Embryonic facial prominence (tissue), 1 donor: Measurements from ENCODE around the gene ESR1.

Experiments
- DNase-seq: peaks from one replicate; pipeline ENCODE4 v3.0.0-alpha.2; 2016; ENCODE audit errors: extremely low spot score

Gene ESR1

DNA sequence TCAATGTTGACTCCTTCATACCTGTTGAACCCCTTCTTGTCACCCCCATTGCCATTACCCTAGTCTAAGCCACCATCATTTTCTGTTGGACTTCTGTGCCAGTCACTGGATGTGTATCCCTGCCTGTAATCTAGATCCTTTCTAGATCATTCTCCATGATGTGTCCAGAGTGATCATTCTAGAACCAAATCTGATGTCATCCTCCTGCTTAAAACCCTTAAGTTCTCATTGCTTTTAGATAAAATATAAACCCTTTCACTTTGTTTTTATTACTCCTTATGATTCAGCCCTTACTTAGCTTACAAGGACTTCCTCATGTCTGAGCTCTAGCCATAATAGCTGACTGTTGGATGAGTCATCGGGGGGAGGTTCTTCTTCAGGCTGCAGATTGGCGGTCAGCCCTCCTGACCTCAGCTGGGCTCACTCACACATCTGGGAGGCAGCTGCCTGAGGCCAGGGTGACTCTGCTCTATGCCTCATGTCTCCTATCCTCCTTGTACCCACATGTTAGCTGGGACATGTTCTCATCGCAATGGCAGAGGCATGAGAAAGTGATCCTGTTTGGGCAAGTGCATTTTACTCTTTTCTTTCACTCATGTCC is 287.6 kb downstream of the ESR1 start:
- no peak for DNase-seq

DNA sequence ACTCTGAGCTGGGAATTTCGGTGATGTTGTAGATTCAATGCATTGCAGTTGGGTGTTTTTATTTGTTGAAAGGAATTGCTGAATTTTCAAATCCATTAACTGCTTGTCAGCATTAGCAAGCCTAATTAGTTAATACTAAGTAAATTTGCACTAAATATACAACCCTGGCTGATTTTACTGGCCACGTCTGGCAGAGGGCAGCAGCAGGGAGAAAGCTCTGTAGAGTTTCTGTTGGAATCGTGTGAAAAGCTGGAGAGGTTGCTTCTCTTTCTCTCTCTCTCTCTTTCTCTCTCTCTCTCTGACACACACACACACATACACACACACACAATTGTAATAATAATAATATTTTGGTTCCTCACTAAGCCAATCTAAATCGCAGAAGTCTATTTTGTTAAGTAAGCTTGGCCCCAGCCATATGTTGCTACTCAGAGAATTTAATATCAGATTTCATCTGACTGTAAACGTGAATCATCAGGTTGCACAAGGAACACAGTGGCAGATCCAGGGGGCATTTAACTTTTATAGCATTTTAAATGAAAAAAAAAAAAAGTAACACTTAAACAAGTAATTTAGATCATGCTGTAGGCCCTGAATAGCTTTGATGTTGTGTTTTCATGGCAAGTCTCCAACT is 289.5 kb downstream of the ESR1 start:
- no peak for DNase-seq

DNA sequence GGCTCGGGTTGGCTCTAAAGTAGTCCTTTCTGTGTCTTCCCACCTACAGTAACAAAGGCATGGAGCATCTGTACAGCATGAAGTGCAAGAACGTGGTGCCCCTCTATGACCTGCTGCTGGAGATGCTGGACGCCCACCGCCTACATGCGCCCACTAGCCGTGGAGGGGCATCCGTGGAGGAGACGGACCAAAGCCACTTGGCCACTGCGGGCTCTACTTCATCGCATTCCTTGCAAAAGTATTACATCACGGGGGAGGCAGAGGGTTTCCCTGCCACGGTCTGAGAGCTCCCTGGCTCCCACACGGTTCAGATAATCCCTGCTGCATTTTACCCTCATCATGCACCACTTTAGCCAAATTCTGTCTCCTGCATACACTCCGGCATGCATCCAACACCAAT is 291.2 kb downstream of the ESR1 start:
- no peak for DNase-seq

DNA sequence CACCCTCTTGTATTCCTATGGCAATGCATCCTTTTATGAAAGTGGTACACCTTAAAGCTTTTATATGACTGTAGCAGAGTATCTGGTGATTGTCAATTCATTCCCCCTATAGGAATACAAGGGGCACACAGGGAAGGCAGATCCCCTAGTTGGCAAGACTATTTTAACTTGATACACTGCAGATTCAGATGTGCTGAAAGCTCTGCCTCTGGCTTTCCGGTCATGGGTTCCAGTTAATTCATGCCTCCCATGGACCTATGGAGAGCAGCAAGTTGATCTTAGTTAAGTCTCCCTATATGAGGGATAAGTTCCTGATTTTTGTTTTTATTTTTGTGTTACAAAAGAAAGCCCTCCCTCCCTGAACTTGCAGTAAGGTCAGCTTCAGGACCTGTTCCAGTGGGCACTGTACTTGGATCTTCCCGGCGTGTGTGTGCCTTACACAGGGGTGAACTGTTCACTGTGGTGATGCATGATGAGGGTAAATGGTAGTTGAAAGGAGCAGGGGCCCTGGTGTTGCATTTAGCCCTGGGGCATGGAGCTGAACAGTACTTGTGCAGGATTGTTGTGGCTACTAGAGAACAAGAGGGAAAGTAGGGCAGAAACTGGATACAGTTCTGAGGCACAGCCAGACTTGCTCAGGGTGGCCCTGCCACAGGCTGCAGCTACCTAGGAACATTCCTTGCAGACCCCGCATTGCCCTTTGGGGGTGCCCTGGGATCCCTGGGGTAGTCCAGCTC is 292.1 kb downstream of the ESR1 start:
- DNase-seq = no peak

DNA sequence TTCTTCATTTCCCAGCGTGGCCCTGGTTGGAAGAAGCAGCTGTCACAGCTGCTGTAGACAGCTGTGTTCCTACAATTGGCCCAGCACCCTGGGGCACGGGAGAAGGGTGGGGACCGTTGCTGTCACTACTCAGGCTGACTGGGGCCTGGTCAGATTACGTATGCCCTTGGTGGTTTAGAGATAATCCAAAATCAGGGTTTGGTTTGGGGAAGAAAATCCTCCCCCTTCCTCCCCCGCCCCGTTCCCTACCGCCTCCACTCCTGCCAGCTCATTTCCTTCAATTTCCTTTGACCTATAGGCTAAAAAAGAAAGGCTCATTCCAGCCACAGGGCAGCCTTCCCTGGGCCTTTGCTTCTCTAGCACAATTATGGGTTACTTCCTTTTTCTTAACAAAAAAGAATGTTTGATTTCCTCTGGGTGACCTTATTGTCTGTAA is 292.7 kb downstream of the ESR1 start:
- DNase-seq = no peak

DNA sequence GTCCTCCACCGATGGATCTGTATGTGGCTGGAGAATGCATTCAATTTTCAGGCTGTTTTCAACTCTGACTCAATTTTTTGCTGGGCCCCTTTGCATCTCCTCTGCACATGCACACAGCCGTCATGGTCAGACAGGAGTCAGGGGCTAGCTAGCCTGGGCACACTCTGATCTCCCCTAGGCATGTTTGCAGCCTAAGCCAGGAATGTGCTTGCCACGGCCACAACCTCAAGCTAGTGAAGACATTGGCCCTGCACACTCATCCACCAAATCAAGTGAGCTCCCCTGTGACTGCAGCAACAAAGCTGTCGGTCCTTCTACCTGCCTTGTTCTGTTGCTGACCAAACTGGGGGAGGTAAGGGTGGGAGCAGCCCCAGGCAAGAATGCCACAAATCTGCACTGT is 300.5 kb downstream of the ESR1 start:
- DNase-seq = no peak

DNA sequence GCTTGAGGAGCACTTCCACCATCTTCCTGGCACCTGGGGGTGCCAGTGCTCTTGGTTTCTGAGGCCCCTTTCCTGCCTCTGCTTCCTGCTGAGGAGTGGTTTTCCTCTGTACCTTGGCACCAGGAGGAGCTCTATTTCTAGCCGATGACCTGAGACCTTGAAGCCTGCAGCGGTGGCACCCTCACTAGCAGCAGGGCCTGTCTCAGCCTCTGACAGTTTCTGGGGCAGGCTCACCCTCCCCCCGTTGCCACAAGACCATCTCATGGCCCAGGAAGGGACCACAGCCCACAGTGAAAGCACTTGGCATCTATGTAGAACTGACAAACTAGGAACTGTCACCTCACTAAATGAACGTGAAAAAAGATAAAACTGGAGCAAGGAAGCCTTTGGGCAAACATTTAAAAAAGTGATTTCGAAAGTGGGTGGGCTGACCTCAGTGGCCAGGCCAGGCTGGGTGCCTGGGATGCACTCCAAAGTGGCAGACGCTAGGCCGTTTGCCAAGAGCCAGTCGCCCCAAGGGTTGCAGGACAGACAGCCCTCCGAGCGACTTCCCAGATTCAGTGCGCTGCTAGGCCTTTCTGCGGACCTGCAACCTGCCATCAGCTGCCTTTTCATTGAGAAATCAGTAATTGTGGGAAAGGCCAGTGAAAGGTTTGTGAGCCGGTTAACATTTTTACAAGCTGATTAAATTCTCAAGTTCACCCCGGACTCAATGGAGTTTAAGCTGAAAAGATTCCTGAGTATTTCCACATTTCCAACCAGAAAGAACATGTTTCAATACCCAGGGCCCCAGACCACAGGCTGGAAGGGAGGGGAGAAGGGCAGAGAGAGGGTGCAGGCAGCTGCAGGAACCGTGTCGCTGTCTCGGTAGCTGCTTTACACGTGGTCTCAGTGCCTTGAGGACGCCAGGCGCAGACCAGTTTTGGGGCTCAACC is 303.7 kb downstream of the ESR1 start:
- DNase-seq = no peak

DNA sequence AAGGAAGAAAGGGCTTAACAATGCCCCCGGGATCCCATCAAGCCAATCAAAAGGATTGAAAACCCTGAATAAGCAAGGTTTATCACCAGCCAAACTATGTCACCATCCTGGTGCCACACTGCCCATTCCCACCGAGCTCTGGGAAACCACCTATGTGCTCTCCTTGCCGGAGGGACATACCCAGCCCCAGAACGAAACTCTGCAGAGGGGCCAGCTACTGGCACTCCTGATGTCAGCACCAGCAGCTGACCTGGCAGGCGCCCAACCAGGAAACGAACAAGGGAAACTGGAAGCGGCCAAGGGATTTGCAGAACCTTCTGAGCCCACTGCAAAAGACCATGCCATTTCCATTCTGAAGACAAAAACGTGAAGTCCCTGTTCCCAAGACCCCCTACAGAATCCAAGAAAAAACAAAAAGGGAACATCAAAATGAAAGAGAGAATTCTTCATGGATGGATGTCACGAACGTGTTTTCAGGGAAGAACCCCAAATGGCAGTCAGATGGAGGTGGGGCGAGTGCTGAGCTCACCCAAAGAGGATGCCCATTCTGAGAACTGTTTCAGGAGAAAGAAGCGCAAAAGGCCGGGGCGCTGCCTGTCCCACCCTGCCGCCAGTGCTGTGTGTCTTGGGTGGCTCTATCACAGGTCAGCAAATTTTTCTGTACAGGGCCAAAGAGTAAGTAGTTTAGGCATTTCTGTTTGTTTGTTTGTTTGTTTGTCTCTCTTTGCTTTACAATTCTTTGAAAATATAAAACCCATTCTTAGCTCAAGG is 305.2 kb downstream of the ESR1 start:
- no peak for DNase-seq

DNA sequence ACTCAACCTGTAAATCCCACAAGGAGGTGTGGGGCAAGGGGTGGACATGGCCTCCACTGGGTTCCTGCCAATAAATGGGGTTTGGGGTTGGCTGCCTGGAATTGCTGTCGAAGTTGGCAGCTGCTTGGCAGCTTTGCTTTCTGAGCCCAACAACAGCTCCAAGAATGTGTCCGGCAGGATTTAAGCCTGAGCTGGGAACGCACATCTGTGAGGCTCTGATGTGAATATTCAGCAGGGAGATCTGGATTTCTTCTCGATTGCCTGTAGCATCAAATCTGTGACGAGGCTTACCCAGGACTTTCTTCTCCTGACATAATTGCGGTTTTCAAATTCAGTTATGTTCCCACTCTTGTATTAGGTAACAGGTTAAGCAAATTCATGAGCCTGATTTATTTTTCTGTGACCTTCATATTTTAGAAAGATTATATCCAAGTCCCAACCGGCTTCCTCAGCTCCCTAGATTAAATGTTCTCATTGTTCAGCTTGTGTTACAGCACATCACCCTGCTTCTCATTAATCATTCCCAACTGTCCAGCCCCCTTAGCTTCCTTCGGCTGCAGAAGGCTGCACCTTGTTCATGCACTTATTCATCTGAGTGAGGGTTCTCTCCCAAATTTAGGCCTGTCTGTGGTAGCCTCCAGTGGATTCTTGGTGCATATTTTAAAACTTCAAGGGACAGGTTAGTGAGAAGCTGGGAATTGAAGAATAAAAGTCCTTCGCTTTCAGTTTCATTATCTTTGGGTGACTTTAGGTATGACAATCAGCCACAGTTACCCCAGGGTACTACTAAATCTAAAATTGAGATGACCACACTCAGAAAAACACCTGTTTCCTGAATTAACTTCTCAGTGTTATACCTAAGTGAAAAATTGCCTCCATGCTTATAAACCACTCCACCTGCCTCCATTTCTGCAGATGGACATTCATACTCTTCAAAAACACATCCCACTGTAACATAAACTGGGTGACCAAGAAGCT is 310.0 kb downstream of the ESR1 start:
- DNase-seq = no peak

DNA sequence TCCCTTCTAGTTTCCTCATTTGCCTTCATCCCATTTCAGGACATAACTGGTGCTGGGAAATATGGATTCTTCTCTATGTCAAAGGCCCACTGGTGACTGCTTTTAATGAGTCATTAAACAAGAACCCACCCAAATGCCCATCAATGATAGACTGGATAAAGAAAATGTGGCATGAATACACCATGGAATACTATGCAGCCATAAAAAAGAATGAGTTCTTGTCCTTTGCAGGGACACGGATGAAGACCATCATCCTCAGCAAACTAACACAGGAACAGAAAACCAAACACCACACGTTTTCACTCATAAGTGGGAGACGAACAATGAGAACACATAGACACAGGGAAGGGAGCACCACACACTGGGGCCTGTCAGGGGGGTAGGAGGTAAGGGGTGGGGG is 310.7 kb downstream of the ESR1 start:
- DNase-seq = no peak

DNA sequence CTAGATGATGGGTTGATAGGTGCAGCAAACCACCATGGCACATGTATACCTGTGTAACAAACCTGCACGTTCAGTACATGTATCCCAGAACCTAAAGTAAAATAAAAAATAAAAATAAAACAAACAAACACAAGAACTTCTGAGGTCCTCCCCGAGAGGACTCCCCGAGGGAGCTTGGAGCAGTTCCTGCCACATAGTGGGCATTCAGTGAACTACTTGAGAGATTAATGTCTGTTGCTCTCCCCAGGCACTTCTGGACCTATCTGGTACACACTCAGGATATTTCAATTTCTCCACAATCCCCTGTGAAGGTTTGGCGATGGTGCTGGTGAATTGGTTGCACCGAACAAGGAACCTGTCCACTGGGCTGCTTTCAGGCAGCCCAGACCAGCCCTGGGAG is 311.2 kb downstream of the ESR1 start:
- DNase-seq = no peak

DNA sequence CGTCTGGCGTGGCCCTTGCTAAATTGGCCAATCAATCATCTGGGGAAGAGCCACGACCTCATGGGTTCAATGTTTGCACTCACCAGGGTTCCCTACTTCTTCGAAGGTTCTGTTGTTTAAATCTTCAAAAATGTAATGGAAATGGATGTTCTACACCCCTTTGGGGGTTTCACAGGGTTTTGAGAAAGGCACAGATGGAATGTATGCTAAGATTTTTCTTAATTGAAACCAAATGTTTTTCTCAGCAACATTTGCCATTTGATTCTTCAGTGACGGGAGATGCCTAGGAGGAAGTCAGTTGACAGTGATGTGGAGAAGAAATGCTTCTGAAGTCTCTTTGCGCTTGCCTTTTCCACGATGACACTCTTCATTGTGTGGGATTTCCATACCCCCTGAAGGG is 312.3 kb downstream of the ESR1 start:
- no peak for DNase-seq

DNA sequence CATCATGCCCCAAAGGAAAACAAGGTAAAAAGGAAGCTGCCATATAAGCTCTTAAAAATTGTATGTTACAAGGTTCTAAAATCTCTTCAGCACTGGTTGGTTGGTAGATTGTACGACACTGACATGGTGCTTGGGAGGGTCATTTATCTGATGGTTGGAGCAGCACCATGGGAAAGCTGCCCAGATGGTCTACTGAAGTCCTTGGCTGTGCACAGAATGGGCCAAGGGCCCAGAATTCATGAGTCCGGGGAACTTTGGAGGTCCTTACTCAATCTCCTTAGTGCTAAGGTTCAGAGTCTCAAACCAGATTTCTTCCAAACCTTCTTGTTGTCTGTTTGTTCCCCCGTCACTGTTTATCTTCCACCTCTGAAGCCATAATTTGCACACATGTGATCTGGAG is 314.4 kb downstream of the ESR1 start:
- no peak for DNase-seq

DNA sequence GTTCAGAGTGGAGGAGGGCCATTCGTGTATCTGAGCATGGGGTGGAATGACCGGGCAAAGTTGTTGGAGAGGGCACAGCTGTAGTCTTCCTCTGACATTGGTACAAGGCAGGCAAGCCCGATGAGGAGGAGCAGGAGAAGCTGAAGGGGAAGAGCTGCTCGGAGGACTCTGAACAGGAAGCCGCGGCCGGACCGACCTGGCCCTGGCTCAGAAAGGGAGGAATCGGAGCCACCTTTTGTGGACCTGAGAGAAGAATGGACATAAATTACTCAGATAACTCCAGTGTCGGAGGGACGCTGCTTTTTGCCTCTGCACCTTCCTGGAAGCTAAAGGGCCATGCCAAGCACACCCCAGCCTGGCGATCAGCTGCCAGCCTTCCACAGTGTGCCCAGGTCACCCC is 315.0 kb downstream of the ESR1 start:
- DNase-seq = no peak

DNA sequence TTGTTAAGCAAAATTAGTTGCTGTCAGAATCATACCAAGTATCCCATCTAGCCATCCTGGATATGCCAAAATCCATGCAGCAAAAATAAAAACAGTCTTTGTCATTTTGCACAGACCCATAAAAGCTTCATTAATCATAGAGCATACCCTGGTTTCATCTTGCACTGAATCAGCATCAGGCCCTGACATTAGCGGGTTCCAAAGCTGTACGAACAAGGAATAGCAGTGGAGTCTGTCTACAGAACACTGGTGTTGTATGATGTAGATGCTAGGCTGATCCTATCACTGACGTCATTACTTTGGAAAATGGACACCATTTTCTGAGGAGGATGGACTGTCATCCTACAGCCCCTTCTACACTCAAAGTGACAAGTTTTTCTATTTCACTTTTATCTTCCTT is 315.6 kb downstream of the ESR1 start:
- no peak for DNase-seq

DNA sequence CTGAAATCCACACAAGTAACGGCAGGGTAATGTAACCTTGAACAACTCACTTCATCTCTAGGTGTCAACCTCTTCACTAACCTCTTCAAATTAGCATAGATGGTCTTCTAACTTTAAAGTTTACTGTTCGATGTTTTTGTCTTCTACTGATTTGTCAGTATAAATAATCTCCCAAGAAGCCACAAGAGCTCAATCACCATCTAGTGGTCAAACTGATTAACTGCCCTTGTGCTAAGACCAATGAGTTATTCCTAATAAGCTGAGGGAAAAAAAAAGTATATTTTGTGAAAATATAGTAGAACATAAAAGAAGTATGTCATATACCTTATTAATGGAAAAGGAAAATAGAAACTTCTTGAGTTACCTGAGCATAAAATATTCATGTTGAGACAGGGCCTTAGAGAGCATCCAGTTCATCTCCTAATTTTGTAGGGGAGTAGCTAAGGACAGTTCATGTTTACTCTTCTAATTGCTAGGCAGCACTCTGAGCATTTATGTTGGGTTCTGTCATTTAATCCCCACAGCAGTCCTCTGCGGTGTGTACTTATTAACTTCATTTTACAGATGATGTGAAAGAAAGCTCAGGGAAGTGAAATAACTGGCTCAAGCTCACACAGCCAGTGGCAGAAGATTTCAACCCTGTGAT is 317.1 kb downstream of the ESR1 start:
- no peak for DNase-seq

DNA sequence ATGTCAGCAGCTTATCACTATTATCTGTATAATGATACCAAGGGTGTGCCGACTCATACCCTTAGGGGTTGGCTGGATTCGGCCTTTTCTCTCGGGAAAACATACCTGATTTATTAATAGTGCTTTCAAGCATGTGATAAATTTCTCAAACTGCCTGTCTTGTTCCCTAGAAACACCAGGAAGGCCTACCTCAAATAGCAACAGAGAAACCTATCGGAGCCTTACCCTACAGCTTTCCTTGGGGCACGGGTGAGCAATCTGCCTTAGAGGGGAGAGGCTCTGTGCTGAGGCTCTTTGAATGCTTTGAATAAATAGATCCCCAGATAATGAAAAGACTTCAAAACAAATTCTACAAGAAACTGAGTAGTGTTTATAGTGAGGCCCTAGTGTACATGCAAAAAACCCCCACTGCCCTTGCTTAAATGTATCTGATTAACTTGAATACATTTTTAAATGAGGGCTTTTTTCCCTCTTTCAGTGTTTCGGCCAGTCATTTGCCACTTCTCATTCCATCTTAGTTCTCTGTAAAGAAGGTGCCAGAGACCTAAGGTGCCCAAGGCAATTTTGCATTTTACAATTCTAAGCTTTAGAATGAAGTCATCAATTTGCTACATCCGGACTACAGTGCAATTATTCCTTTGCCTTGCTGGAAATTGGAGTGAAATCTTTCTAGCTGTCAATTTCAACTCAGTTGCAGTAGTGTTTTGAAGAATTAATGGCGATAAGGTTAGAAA is 320.1 kb downstream of the ESR1 start:
- DNase-seq = no peak

DNA sequence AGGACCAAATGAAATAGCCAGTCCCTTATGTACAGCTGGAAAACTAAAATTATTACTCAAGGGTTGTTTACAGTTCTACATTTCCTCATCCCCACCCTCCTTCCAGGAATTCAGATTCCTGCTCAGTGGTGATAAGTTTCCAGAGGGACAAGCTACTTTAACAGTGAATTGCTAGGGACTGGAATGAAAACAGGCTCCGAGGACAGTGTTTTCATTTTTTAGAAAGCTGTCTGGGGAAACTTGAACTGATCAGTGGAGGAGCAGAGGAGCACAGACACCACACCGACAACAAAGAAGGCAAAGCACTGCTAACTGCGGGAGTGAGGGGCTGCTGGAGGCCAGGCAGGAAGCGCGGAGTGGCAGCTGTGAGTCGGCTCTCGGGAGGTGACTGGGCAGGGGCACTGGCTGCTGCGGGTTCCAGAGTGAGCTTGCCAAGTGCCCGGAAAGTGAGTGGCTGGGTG is 322.2 kb downstream of the ESR1 start:
- no peak for DNase-seq

DNA sequence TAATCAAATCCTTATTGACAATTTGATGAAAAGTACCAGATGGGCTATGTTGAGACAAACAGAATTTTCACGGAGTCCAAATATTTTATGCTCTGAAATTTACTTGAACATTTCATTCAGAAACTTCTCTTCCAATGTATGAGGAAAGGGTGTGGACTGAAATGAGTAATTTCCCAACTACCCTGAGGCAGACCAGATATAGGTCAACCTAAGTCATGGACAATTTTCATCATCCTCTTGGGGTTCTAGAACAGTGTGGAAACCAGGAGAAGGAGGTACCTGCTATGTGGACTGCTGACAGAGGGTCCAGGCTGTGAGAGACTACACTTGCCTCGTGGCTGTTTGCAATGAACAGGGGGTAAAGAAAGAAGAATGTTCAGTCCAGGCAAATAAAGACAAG is 323.0 kb downstream of the ESR1 start:
- no peak for DNase-seq
